Natural killer cell treated with Interleukin-12 subunit alpha and Interleukin-12 subunit beta and Interleukin-15 and Interleukin-18, amount 100 ng/mL, for 72 hours (primary cell): ENCODE data around the gene EGFL6. TPM values are rescaled to one million over a fixed set of nuclear protein-coding genes. Genes with fewer than 3 reads are reported as not detected.

Experiments
- ATAC-seq, 2 donors: fragments of 150-1000 bp; cut with Tn5 transposase in 1 of 2; sonication (Bioruptor Pico), chemical (Tn5 transposase) in 1 of 2; 2 replicates each; pipeline ENCODE4 v1.10.0; 2021
- DNase-seq: peaks from one replicate; pipeline ENCODE4 v3.0.0; 2022; ENCODE audit warnings: low spot score
- H3K27ac Mint-ChIP-seq, 2 donors: 1 replicate in 1 of 2; 2 replicates in 1 of 2; pipeline ENCODE4 v1.8.0; 2022; ENCODE audit warnings: mixed read lengths in 2 of 2, mild to moderate bottlenecking in 1 of 2, moderate library complexity in 1 of 2
- H3K27me3 Mint-ChIP-seq, 2 donors: 1 replicate in 1 of 2; 2 replicates in 1 of 2; pipeline ENCODE4 v1.8.0; 2022; ENCODE audit warnings: mixed read lengths in 2 of 2
- H3K36me3 Mint-ChIP-seq: one replicate; pipeline ENCODE4 v1.8.0; 2022; ENCODE audit warnings: mixed read lengths
- H3K4me1 Mint-ChIP-seq, 2 donors: 1 replicate in 1 of 2; 2 replicates in 1 of 2; pipeline ENCODE4 v1.8.0; 2022; ENCODE audit warnings: low read depth in 2 of 2, mixed read lengths in 2 of 2, mild to moderate bottlenecking in 1 of 2
- H3K4me3 Mint-ChIP-seq: one replicate; pipeline ENCODE4 v1.8.0; 2022; ENCODE audit warnings: mixed read lengths
- H3K9me3 Mint-ChIP-seq: 2 replicates; pipeline ENCODE4 v1.8.0; 2022; ENCODE audit warnings: mixed read lengths
- total RNA-seq, 2 donors: library from RNA; stranded (reverse); gene quantifications; one replicate each; pipeline ENCODE4 v1.2.3, GENCODE V29; 2022

EGFL6 gene
- total RNA-seq, 2 donors from 2014 or later = 3.2 to 5.0 TPM

DNA sequence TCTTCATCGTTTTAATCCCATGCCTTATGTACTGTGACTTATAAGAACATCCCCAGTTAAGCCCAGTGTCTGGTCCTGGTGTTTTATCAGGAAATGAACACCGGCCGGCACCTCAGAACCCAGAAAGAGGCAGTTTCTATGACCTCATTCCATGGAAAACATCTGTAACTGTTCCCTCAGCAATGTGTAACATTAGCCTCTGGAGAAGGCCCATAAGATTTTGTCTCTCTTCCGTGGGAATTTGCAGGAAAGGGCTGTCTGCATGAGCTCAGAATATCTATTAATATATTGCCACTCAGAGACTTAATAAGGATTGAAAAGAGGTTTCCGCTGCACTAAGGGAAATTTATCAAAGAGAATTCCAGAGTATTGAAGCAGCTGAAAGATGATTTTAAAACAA is 80.4 kb downstream of the EGFL6 start:
- no peaks in the 10 kb centered on the region for H3K9me3 Mint-ChIP-seq

DNA sequence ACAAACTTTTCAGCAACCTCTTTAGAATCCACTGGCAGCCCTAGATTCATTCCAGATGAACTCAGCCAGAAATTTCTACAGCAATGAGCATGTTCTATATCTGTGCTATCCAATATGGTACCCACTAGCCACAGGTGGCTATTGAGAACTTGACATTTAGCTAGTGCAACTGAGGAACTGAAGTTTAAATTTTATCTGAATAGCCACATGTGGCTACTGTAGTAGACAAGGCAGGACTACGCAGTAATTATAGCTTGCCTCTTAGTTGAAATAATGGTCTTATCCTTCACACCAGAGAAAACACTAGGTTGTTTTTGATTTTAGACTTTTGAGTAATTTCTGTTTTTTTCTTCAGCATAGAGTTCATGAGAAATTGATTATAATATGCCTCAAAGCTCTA is 80.9 kb downstream of the EGFL6 start:
- no peaks in the 10 kb centered on the region for H3K36me3 Mint-ChIP-seq
- ATAC-seq (no peak), DNase-seq (no peak)
- H3K27me3 Mint-ChIP-seq = peaks cover 0 to 18% of the 10 kb centered on the region in 2 donors
- H3K27ac Mint-ChIP-seq = no peak overlapping the region
- no peak overlapping the region for H3K4me3 Mint-ChIP-seq
- H3K9me3 Mint-ChIP-seq = no peaks in the 10 kb centered on the region
- peaks cover 23 to 24% of the 10 kb centered on the region in 2 donors for H3K4me1 Mint-ChIP-seq

More for the DNA sequence above, 80.4 kb downstream of the EGFL6 start:
- Mint-ChIP-seq H3K36me3 (no peaks in the 10 kb centered on the region), H3K27ac (no peak overlapping the region), H3K27me3 (peaks cover 0 to 18% of the 10 kb centered on the region in 2 donors), H3K4me3 (no peak overlapping the region), H3K4me1 (peaks cover 18 to 19% of the 10 kb centered on the region in 2 donors)
- no peak for ATAC-seq
- no peak for DNase-seq

DNA sequence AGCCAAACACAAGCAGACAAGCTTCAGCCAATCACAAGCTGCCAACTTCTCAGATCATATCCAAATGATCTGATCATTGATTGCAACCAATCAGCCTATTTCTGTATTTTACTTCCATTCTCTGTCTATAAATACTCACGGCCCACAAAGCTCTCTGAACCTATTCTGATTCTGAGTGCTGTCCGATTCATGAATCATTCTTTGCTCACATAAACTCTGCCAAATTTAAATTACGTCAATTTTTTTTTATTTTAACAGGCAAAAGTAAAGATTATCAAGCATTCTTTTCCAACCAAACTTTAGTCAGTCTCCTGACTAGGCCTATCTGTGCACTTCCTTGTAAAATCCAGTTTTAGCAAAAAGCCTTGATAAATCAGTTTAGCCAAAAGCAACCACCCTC is 81.7 kb downstream of the EGFL6 start:
- DNase-seq = no peak
- Mint-ChIP-seq H3K4me1 (peaks cover 25 to 26% of the 10 kb centered on the region in 2 donors), H3K36me3 (no peaks in the 10 kb centered on the region), H3K9me3 (no peaks in the 10 kb centered on the region), H3K27me3 (peaks cover 0 to 15% of the 10 kb centered on the region in 2 donors), H3K27ac (no peak overlapping the region), H3K4me3 (no peak overlapping the region)
- ATAC-seq = no peak

DNA sequence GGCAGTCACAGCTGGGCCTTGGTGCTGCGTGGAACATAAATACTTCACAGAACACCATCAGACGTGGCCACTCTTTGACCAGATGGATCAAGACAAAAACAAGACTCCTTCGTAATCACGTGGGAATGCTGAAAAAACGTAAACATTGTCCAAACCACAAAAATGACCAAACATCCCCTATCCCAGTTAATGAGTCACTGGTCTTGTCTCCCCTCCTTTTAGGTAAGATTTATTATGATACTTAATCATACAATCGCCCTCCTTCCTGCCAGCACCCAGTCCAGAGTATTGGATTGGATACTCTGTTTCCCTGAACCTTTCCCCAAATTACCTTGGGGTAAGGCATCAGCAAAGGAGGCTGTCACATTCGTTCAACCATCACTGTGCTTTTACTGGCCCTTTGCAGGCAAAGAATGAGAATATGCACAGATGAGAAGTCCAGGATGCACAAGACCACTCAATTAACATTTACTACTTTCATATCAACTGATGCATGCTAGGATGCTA is 82.9 kb downstream of the EGFL6 start:
- ATAC-seq = no peak
- peaks cover 23 to 26% of the 10 kb centered on the region in 2 donors for H3K4me1 Mint-ChIP-seq
- H3K9me3 Mint-ChIP-seq = no peaks in the 10 kb centered on the region
- DNase-seq = no peak
- H3K36me3 Mint-ChIP-seq = no peaks in the 10 kb centered on the region
- H3K27ac Mint-ChIP-seq = peak overlapping the region; percentile 76 to 91
- peaks cover 0 to 10% of the 10 kb centered on the region in 2 donors for H3K27me3 Mint-ChIP-seq
- H3K4me3 Mint-ChIP-seq = peak overlapping the region; percentile 85

DNA sequence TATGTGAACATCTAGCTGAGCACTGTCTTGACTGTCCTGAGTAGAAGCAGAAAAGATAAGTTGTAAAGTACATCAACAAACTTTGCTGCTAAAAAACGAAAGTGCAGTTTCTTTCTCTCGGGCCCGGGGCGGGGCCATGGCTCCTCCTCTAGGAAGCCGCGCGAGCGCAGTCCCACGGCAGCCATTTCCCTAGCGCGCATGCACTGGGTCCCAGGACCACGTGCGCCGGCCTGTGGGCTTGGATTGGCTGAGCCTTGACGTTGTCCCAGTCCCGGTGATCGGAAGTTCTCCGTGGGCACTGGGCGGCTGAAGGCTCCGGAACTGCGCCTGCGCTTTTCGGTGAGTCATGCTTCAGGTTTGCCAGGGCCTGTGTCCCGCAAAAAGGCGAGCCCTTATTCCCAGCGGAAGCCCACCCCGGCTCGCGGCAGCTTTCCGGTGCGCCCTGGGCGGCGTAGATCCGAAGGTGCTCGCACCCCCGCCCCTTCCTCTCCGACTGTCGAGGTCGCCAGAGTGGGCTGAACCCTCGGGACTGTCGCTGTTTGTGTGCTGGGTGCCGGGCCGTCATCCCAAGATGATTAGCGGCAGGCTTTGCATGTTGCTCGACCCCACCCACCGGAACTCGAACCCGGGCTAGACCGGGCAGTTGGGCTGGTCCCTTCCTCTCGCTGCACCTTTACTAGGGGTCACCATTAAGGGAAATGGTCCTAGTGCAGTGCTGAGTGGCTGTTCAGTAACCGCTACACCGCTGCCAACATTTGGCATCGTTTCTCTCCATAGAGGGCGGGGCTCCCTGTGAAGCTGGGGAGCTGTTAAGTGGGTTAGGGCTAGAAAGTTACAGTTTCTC is 83.7 kb downstream of the EGFL6 start, which contains the start of gene TCEANC:
Gene TCEANC (plus strand): TSS at position 292 of the 844 bp plus-strand sequence. CDS start 9,368 bp downstream, outside the sequence.
- no peaks in the 10 kb centered on the region for H3K36me3 Mint-ChIP-seq
- peak within 1 kb of the TSS; percentile 76 to 91 for H3K27ac Mint-ChIP-seq
- H3K9me3 Mint-ChIP-seq = no peaks in the 10 kb centered on the region
- H3K4me1 Mint-ChIP-seq = peaks cover 22 to 24% of the 10 kb centered on the region in 2 donors
- peak within 1 kb of the TSS; percentile 85 for H3K4me3 Mint-ChIP-seq
- DNase-seq (peak; percentile 97), ATAC-seq (peak; percentile 97 to 99)
- peaks cover 0 to 6% of the 10 kb centered on the region in 2 donors for H3K27me3 Mint-ChIP-seq

DNA sequence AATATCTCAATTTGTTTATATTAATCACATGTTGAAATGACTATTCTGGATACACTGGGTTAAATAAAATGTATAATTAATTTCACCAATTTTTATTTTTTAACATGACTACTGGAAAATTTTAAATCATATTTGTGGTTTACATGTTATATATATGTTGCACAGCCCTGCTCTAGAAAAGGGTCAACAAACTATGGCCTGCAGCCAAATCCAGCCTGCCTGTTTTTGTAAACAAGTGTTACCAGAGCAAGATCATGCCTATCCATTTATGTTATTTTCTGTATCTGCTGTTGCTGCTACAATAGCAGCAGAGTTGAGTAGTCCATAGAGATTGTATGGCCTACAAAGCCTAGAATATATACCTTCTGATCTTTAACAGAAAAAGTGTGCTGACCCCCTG is 84.7 kb downstream of the EGFL6 start:
- Mint-ChIP-seq H3K27ac (peak overlapping the region; percentile 76 to 91), H3K9me3 (no peaks in the 10 kb centered on the region), H3K4me3 (peak overlapping the region; percentile 36), H3K4me1 (peaks cover 28% of the 10 kb centered on the region in 2 donors), H3K27me3 (peaks cover 0 to 3% of the 10 kb centered on the region in 2 donors), H3K36me3 (no peaks in the 10 kb centered on the region)
- ATAC-seq (no peak), DNase-seq (no peak)

DNA sequence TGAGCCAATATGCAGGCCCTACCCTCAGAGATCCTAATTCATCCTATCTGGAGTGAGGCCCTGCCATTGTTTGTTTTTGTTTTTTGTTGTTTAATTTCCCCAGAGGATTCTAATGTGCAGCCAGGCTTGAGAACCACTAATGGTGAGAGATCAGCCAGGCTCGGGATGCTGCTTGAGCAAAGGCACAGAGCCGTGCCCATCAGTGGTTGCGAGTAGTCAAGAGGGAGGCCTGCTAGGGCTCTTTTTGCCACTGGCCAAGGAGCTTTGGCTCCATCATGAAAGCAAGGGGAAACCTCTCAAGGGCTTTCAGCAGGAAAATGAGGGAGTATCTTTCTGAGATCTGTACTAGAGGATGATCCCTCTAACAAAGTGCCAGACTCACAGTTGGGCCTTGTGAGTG is 86.3 kb downstream of the EGFL6 start:
- H3K4me3 Mint-ChIP-seq = no peak overlapping the region
- H3K4me1 Mint-ChIP-seq = peaks cover 29 to 37% of the 10 kb centered on the region in 2 donors
- no peaks in the 10 kb centered on the region for H3K9me3 Mint-ChIP-seq
- DNase-seq = no peak
- peaks cover 0 to 3% of the 10 kb centered on the region in 2 donors for H3K27me3 Mint-ChIP-seq
- peak overlapping the region; percentile 76 to 81 for H3K27ac Mint-ChIP-seq
- no peaks in the 10 kb centered on the region for H3K36me3 Mint-ChIP-seq
- no peak for ATAC-seq

DNA sequence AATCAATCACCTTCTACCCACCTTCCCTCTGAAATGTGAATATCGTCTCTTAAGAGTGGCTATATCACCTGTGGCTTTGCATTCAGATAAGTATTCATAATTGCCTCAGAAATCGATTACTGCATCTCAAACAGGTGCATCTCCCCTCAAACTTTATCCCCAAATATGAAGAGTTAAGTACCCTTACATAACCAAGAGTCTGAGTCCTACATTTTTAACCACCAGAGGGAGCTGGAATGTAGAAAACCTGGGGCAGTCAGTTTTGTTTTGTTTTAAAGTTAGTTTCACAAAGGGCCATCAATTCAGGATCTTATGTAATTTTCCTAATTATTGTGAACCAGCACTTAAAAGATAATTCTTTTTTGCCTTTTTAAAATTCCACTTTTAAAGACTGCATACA is 89.2 kb downstream of the EGFL6 start:
- Mint-ChIP-seq H3K4me1 (peaks cover 32 to 38% of the 10 kb centered on the region in 2 donors), H3K36me3 (no peaks in the 10 kb centered on the region), H3K27me3 (no peaks in the 10 kb centered on the region), H3K27ac (peak overlapping the region; percentile 82 to 86), H3K4me3 (peak overlapping the region; percentile 72), H3K9me3 (no peaks in the 10 kb centered on the region)
- DNase-seq = peak; percentile 69
- peak in 1 of 2 donors; percentile 75 for ATAC-seq

DNA sequence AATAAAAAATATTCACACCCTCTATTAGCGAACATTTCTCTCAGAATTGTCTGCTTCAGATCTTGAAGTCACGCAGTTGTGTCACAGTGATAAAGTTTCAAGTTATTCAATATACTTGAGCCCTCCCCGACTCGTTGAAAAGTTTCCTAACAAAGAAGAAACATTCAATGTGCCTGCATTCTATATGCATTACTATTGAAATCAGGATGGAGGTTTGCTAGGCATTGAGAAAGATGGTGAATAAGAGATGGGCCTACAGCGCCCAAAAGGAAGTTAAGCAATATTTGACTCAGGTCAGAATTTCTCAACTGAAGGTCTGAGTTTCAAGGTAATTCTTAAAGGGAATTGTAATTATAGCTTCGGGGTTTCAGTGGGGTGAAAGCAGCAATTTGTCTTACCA is 89.7 kb downstream of the EGFL6 start:
- peak; percentile 79 to 89 for ATAC-seq
- H3K4me3 Mint-ChIP-seq = peak overlapping the region; percentile 72
- H3K4me1 Mint-ChIP-seq = peaks cover 32 to 41% of the 10 kb centered on the region in 2 donors
- H3K27ac Mint-ChIP-seq = peak overlapping the region; percentile 82 to 86
- DNase-seq = no peak
- no peaks in the 10 kb centered on the region for H3K9me3 Mint-ChIP-seq
- H3K27me3 Mint-ChIP-seq = no peaks in the 10 kb centered on the region
- H3K36me3 Mint-ChIP-seq = no peaks in the 10 kb centered on the region

DNA sequence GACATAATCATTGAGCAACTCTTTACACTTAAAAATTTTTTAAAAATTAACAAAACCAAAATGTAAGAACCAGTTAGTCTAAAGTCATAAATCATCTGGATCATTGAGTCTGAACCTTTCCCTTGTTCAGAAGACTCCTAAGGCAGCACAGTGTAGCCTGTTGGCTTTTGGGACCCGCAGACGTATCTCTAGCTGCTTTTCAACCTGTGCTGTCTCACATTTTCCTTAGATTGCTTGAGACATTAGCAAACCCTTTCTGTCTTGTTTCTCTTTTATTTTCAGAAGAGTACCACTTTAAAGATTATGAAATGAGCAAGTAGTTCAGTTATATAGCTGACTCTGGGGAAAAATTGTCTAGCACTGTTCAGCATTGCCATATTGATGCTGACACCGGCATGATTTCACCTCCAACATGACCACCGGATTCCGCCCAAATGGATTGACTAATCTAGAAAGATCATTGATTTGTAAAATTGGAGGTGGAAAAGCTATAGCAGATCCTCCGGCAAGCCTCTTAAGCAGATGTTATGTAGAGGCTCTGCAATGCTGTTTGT is 92.4 kb downstream of the EGFL6 start:
- Mint-ChIP-seq H3K4me3 (peak overlapping the region; percentile 34), H3K36me3 (no peaks in the 10 kb centered on the region), H3K27me3 (peaks cover 0 to 2% of the 10 kb centered on the region in 2 donors), H3K9me3 (no peaks in the 10 kb centered on the region), H3K4me1 (peaks cover 24 to 35% of the 10 kb centered on the region in 2 donors), H3K27ac (peak overlapping the region; percentile 72 to 82)
- DNase-seq = no peak
- peak in 1 of 2 donors; percentile 61 for ATAC-seq

DNA sequence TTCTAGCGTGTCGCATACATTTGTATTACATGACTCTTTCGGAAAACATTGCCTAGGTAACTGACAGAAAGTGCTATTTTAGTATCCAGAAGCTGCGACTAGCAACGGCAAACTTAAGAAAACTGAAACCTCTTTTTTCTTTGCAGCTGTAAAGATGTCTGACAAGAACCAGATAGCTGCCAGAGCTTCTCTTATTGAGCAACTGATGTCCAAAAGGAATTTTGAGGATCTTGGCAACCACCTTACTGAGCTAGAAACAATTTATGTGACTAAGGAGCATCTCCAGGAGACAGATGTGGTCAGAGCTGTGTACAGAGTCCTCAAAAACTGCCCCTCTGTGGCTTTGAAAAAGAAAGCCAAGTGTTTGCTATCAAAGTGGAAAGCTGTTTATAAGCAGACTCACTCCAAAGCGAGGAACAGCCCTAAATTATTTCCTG is 93.0 kb downstream of the EGFL6 start:
- peaks cover 24 to 35% of the 10 kb centered on the region in 2 donors for H3K4me1 Mint-ChIP-seq
- H3K27me3 Mint-ChIP-seq = peaks cover 0 to 2% of the 10 kb centered on the region in 2 donors
- H3K36me3 Mint-ChIP-seq = no peaks in the 10 kb centered on the region
- peak overlapping the region; percentile 34 for H3K4me3 Mint-ChIP-seq
- ATAC-seq (no peak), DNase-seq (no peak)
- H3K27ac Mint-ChIP-seq = peak overlapping the region; percentile 72 to 82
- H3K9me3 Mint-ChIP-seq = no peaks in the 10 kb centered on the region

DNA sequence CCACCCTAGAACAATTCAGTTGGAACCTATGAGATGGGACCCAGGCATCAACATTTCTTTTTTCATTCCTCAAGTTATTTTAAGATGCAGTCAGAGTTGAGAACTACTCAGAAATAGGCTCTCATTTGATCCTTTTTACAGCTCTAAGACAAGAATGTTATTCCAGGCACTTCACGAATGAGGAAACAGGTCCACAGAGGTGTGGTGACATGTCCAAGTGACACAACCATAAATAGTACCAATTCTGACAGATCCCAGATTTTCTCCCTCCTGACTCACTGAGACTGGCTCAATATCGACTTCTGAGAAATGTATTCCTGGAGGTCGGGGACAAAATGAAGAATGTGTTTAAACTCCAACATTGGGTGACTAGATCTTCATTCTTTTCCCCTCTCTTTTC is 94.6 kb downstream of the EGFL6 start:
- Mint-ChIP-seq H3K36me3 (no peaks in the 10 kb centered on the region), H3K4me1 (peaks cover 12 to 26% of the 10 kb centered on the region in 2 donors), H3K9me3 (no peaks in the 10 kb centered on the region), H3K27ac (peak overlapping the region in 1 of 2 donors; percentile 72), H3K27me3 (peaks cover 0 to 2% of the 10 kb centered on the region in 2 donors), H3K4me3 (no peak overlapping the region)
- DNase-seq (no peak), ATAC-seq (no peak)

DNA sequence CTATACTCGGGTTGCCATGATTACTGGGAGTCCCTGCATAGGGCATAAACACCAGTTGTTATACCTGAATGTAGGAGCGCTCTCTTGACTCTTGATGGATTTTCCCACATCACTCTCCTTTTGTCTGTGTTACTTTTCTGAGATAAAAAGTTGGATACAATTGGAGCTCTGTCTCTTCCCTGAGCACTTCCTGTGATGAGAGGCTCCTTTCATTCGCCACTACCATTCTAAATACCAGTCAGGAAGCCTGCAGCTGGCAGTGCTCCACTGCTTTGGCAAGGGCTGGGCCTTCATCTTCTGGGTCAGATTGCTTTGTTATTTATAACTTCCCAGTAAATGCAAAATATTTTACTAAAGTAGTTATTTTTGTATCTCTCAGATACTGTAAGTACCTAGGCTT is 97.4 kb downstream of the EGFL6 start:
- Mint-ChIP-seq H3K4me1 (peaks cover 26 to 30% of the 10 kb centered on the region in 2 donors), H3K27ac (peak overlapping the region in 1 of 2 donors; percentile 80), H3K27me3 (peaks cover 0 to 2% of the 10 kb centered on the region in 2 donors), H3K9me3 (no peaks in the 10 kb centered on the region), H3K36me3 (peaks cover 5% of the 10 kb centered on the region), H3K4me3 (no peak overlapping the region)
- no peak for ATAC-seq
- no peak for DNase-seq

DNA sequence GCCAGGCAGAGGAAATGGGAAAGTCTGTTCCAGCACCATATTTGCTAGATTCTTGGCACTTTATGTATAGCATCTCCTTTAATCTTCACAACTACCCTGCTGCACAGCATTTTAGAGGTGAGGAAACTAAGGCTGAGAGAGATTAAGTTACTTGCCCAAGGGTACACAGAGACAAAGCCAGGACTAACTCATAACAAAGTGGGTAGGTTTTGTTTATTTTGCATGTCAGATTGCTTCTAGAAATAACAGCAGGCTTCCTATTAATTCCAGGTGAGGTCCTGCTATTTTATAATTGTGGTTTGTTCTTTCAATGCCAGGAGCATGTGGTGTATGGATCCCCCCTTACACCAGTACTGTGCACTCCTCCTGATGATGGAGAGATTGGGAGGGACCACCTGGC is 98.5 kb downstream of the EGFL6 start:
- Mint-ChIP-seq H3K36me3 (peaks cover 5% of the 10 kb centered on the region), H3K27ac (peak overlapping the region in 1 of 2 donors; percentile 80), H3K9me3 (no peaks in the 10 kb centered on the region), H3K4me1 (peaks cover 24 to 25% of the 10 kb centered on the region in 2 donors), H3K4me3 (no peak overlapping the region), H3K27me3 (peaks cover 0 to 2% of the 10 kb centered on the region in 2 donors)
- no peak for ATAC-seq
- no peak for DNase-seq
